ENCODE measurements around the gene HELB. TPM values are rescaled to one million over a fixed set of nuclear protein-coding genes. Genes with fewer than 3 reads are reported as not detected.

HELB gene
- total RNA-seq, 1 experiment from 2014 or later = 10.0 TPM

DNA sequence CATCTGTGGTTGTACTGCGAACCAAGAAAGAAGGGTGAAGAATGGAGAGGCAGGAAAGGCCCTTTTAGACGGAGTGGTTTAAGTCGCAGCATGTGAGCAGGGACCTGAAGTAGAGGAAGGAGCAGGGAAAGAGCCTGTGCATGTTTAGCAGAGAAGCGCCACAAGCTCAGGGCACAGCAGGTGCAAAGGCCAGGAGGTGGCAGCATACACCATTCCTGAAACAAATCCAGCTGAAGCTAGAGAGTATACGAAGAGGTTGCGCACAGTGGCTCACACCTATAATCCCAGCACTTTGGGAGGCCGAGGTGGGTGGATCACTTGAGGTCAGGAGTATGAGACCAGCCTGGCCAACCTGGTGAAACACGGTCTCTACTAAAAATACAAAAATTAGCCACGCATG is 49.9 kb downstream of the HELB start:
- no peaks in the 10 kb centered on the region for H3K9me2 ChIP-seq (ENCODE audit: insufficient read depth)
- no peaks in the 10 kb centered on the region for H3K27me3 ChIP-seq (ENCODE audit: insufficient read depth, low read depth)
- no peak overlapping the region for H3K4me2 ChIP-seq
- TF ChIP-seq, protein P1, sequence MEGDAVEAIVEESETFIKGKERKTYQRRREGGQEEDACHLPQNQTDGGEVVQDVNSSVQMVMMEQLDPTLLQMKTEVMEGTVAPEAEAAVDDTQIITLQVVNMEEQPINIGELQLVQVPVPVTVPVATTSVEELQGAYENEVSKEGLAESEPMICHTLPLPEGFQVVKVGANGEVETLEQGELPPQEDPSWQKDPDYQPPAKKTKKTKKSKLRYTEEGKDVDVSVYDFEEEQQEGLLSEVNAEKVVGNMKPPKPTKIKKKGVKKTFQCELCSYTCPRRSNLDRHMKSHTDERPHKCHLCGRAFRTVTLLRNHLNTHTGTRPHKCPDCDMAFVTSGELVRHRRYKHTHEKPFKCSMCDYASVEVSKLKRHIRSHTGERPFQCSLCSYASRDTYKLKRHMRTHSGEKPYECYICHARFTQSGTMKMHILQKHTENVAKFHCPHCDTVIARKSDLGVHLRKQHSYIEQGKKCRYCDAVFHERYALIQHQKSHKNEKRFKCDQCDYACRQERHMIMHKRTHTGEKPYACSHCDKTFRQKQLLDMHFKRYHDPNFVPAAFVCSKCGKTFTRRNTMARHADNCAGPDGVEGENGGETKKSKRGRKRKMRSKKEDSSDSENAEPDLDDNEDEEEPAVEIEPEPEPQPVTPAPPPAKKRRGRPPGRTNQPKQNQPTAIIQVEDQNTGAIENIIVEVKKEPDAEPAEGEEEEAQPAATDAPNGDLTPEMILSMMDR (conservative IDR thresholded peaks at IDR 0.05) = peak; percentile 42; the same call in 1 of the 2 replicates
- no peak for TF ChIP-seq EZH2 (IDR thresholded peaks at IDR 0.05; ENCODE audit: low read depth)
- POLR2A ChIA-PET (ENCODE audit: unreplicated experiment) = interaction anchor here (0.5 kb wide), 1 partner anchor 747 kb away, joined by 6 read pairs; no protein-coding TSS in a partner anchor
- no TSS peak for BruUV-seq (replicated peaks)
- H3K4me3 ChIP-seq = no peak overlapping the region
- no peaks in the 10 kb centered on the region for H3K36me3 ChIP-seq (ENCODE audit: low read depth)
- no peaks in the 10 kb centered on the region for H3F3A ChIP-seq (ENCODE audit: insufficient read depth, low read depth)
- H3K4me1 ChIP-seq (replicated peaks; ENCODE audit: insufficient read depth) = no peaks in the 10 kb centered on the region
- no peak overlapping the region for H2AFZ ChIP-seq
- H4K20me1 ChIP-seq (ENCODE audit: insufficient read depth) = no peaks in the 10 kb centered on the region
- peak in 1 of 2 experiments; percentile 18 for DNase-seq
- no peaks in the 10 kb centered on the region for H3K9me3 ChIP-seq (ENCODE audit: insufficient read depth, low read depth)
- intact Hi-C loops (cut with micrococcal nuclease; ENCODE audit: unreplicated experiment) = loop anchor here (5.0 kb wide), 1 partner anchor 340 kb away; no protein-coding TSS in a partner anchor
- H3K79me2 ChIP-seq (ENCODE audit: low read depth) = no peaks in the 10 kb centered on the region
- CTCF ChIA-PET = interaction anchor here (1.0 kb wide), 1 partner anchor 342 kb away, joined by 3 read pairs; no protein-coding TSS in a partner anchor
- H3K27ac ChIP-seq = no peak overlapping the region

DNA sequence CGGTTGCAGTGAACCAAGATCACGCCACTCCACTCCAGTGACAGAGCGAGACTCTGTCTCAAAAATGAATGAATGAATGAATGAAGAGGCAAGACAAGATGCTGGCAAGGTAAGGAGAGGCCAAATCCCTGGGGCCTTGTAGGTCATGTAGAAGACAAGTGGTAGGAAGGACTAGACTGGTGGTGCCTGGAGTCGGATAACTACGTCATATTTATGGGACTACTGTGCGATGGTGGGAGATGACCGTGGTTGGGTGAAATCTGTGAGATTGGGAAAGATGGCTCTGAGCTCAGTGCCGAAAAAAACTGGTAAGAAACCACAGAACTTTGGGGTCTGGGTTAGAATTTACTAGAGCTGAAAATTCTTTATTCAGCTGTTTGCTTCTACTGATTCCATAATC is 50.6 kb downstream of the HELB start:
- no TSS peak for BruUV-seq (replicated peaks)
- Histone ChIP-seq H3K79me2 (ENCODE audit: low read depth) (no peaks in the 10 kb centered on the region), H2AFZ (no peak overlapping the region), H3K4me2 (no peak overlapping the region), H3K4me3 (no peak overlapping the region), H3K9me3 (ENCODE audit: insufficient read depth, low read depth) (no peaks in the 10 kb centered on the region), H3K27ac (no peak overlapping the region), H4K20me1 (ENCODE audit: insufficient read depth) (no peaks in the 10 kb centered on the region), H3K36me3 (ENCODE audit: low read depth) (no peaks in the 10 kb centered on the region), H3K9me2 (ENCODE audit: insufficient read depth) (no peaks in the 10 kb centered on the region), H3K27me3 (ENCODE audit: insufficient read depth, low read depth) (no peaks in the 10 kb centered on the region), H3F3A (ENCODE audit: insufficient read depth, low read depth) (no peaks in the 10 kb centered on the region), H3K4me1 (replicated peaks; ENCODE audit: insufficient read depth) (no peaks in the 10 kb centered on the region)
- intact Hi-C loops (cut with micrococcal nuclease; ENCODE audit: unreplicated experiment) = loop anchor here (5.0 kb wide), 1 partner anchor 339 kb away; no protein-coding TSS in a partner anchor
- ChIA-PET CTCF (interaction anchor here (1.0 kb wide), 1 partner anchor 342 kb away, joined by 3 read pairs; no protein-coding TSS in a partner anchor), POLR2A (ENCODE audit: unreplicated experiment) (interaction anchor here (0.5 kb wide), 1 partner anchor 746 kb away, joined by 6 read pairs; no protein-coding TSS in a partner anchor)
- TF ChIP-seq, protein P1 (conservative IDR thresholded peaks at IDR 0.05) = no peak
- no peak for TF ChIP-seq EZH2 (IDR thresholded peaks at IDR 0.05; ENCODE audit: low read depth)
- DNase-seq = no peak

DNA sequence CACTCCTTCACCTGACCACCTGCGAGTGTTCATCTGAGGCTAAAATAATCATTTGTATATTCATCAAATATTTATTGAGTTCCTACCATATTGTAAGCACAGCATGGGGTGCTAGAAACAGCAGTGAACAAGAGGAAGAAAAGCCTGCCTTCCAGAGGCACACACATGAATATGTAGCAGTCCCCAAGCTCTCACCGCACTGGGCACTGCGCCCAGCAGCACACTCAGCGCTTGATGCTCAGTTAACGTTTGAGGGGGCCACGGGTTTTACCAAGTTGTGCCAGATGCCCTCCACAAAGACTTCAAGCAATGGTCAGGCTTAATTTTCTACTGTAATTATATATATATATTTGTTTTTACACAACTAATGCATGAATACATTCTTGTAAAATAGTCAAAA is 52.0 kb downstream of the HELB start:
- BruUV-seq (replicated peaks) = no TSS peak
- intact Hi-C loops (cut with micrococcal nuclease; ENCODE audit: unreplicated experiment) = loop anchor here (5.0 kb wide), 1 partner anchor 338 kb away; no protein-coding TSS in a partner anchor

More for the DNA sequence above, 52.0 kb downstream of the HELB start:
- ChIA-PET POLR2A (ENCODE audit: unreplicated experiment) (no interaction called here), CTCF (no interaction called here)
- no peaks in the 10 kb centered on the region for H3F3A ChIP-seq (ENCODE audit: insufficient read depth, low read depth)
- H3K4me2 ChIP-seq = no peak overlapping the region
- H3K4me1 ChIP-seq (replicated peaks; ENCODE audit: insufficient read depth) = no peaks in the 10 kb centered on the region
- no peaks in the 10 kb centered on the region for H3K9me2 ChIP-seq (ENCODE audit: insufficient read depth)
- H3K4me3 ChIP-seq = no peak overlapping the region
- H4K20me1 ChIP-seq (ENCODE audit: insufficient read depth) = no peaks in the 10 kb centered on the region
- no peak overlapping the region for H2AFZ ChIP-seq
- H3K9me3 ChIP-seq (ENCODE audit: insufficient read depth, low read depth) = no peaks in the 10 kb centered on the region
- H3K79me2 ChIP-seq (ENCODE audit: low read depth) = no peaks in the 10 kb centered on the region
- H3K36me3 ChIP-seq (ENCODE audit: low read depth) = no peaks in the 10 kb centered on the region
- no peaks in the 10 kb centered on the region for H3K27me3 ChIP-seq (ENCODE audit: insufficient read depth, low read depth)
- no peak for DNase-seq
- no peak for TF ChIP-seq EZH2 (IDR thresholded peaks at IDR 0.05; ENCODE audit: low read depth)
- TF ChIP-seq, protein P1 (conservative IDR thresholded peaks at IDR 0.05) = no peak
- H3K27ac ChIP-seq = no peak overlapping the region
